Spleen (tissue), 7 donors: Measurements from ENCODE around the gene DLG5.

ENCODE experiments used
- CTCF ChIP-seq, 11 experiments: fragments of 200-600 bp in 7 of 11; fragments of 450-650 bp in 4 of 11; sonication (generic) in 4 of 11; IDR thresholded peaks in 8 of 11; conservative IDR thresholded peaks in 3 of 11; 1 replicate in 7 of 11; 2 replicates in 4 of 11; pipeline versions ENCODE4 v1.4.0 to v1.8.0; 2016 to 2021; ENCODE audit warnings: antibody characterized with exemption in 11 of 11, inconsistent platforms in 4 of 11, mild to moderate bottlenecking in 1 of 11
- POLR2A ChIP-seq, 3 donors: fragments of 450-650 bp; IDR thresholded peaks; one replicate each; pipeline ENCODE4 v1.5.1; 2017; ENCODE audit warnings: antibody characterized with exemption in 3 of 3, mild to moderate bottlenecking in 1 of 3
- POLR2AphosphoS5 ChIP-seq, 3 donors: sonication (generic); formaldehyde crosslinking; IDR thresholded peaks; one replicate each; pipeline ENCODE4 v1.5.1; 2017; ENCODE audit warnings: antibody characterized with exemption in 3 of 3
- donor health status: DM: no; HTN: no; CAD: no; lungs with moderate emphysema.
- donor health status: DM: no; HTN: no; CAD: no.
- donor health status: DM: no; HTN: no; CAD: no.

GRCh38 chr10:77746047-77746707 is 180.4 kb downstream of the DLG5 start:
- TF ChIP-seq CTCF (IDR thresholded peaks at IDR 0.05 in 8 of 11, conservative IDR thresholded peaks at IDR 0.05 in 3 of 11) (no peak), POLR2AphosphoS5 (IDR thresholded peaks at IDR 0.05) (no peak), POLR2A (IDR thresholded peaks at IDR 0.05) (no peak)
